Left forelimb (tissue), 1 donor: ENCODE measurements around the gene ACSL4.
"Not testable (repeated sequence)": the region's sequence is repeated elsewhere in the genome, so short reads cannot be mapped to it uniquely, and the experiment has no call there.

Experiments
- DNase-seq: peaks from one replicate; pipeline ENCODE4 v3.0.0-alpha.2; 2018; ENCODE audit warnings: low spot score

Gene ACSL4

GRCh38 chrX:109732807-109733612 lies at the start of gene ACSL4:
Gene ACSL4 (minus strand): TSS chrX:109733257. CDS start chrX:109683363, 49,894 bp downstream.
- peak; percentile 87 for DNase-seq

GRCh38 chrX:109777749-109778148 lies 44.7 kb upstream of the ACSL4 start:
- DNase-seq, result no peak

- no peak for DNase-seq
Measured at GRCh38 chrX:109776986-109777385, 43.9 kb upstream of the ACSL4 start.

- no peak for DNase-seq
Measured at GRCh38 chrX:109776432-109776831, 43.4 kb upstream of the ACSL4 start.

- no peak for DNase-seq
Measured at GRCh38 chrX:109775386-109775785, 42.3 kb upstream of the ACSL4 start.

- DNase-seq, result no peak
Measured at GRCh38 chrX:109774706-109775105, 41.6 kb upstream of the ACSL4 start.

GRCh38 chrX:109774136-109774535 lies 41.1 kb upstream of the ACSL4 start:
- DNase-seq, result no peak

- no peak for DNase-seq
Measured at GRCh38 chrX:109773374-109773773, 40.3 kb upstream of the ACSL4 start.

- DNase-seq, result no peak
Measured at GRCh38 chrX:109770780-109771179, 37.7 kb upstream of the ACSL4 start.

- DNase-seq, result no peak
Measured at GRCh38 chrX:109760922-109761250, 27.8 kb upstream of the ACSL4 start.

GRCh38 chrX:109760209-109760921 lies 27.3 kb upstream of the ACSL4 start:
- no peak for DNase-seq

- no peak for DNase-seq
Measured at GRCh38 chrX:109753256-109753655, 20.2 kb upstream of the ACSL4 start.

- no peak for DNase-seq
Measured at GRCh38 chrX:109751698-109752097, 18.6 kb upstream of the ACSL4 start.

- no peak for DNase-seq
Measured at GRCh38 chrX:109749207-109749606, 16.1 kb upstream of the ACSL4 start.

- no peak for DNase-seq
Measured at GRCh38 chrX:109747681-109748080, 14.6 kb upstream of the ACSL4 start.

- DNase-seq, result no peak
Measured at GRCh38 chrX:109742722-109743121, 9.7 kb upstream of the ACSL4 start.

GRCh38 chrX:109740896-109741295 lies 7.8 kb upstream of the ACSL4 start:
- not testable (repeated sequence) for DNase-seq

GRCh38 chrX:109740433-109740809 lies 7.4 kb upstream of the ACSL4 start:
- DNase-seq, result no peak

- DNase-seq, result no peak
Measured at GRCh38 chrX:109739625-109740432, 6.8 kb upstream of the ACSL4 start.

- no peak for DNase-seq
Measured at GRCh38 chrX:109735202-109735744, 2.2 kb upstream of the ACSL4 start.

GRCh38 chrX:109733613-109734083 lies 591 bp upstream of the ACSL4 start:
- DNase-seq, result no peak
